PC-9 (cell line): Measurements from ENCODE around the gene FCAMR. TPM values are rescaled to one million over a fixed set of nuclear protein-coding genes. Genes with fewer than 3 reads are reported as not detected.

ENCODE experiments used
- BruUV-seq: library from RNA; stranded (reverse); fragments of 400-500 nt; replicated peaks from 2 replicates; lab custom pipeline; 2021; lab: Mats Ljungman, UMichigan
- CTCF ChIA-PET: fragments of 300-600 bp; sonication (Branson Sonifier 250); formaldehyde crosslinking; loops from one replicate; lab custom pipeline; 2022; ENCODE audit warnings: antibody characterized with exemption; lab: Charles Lee
- POLR2A ChIA-PET: fragments of 300-600 bp; sonication (Branson Sonifier 250); formaldehyde crosslinking; loops from one replicate; lab custom pipeline; 2022; ENCODE audit warnings: antibody characterized with exemption; ENCODE audit not compliant: unreplicated experiment; lab: Charles Lee
- DNase-seq, 2 experiments: peaks; one replicate each; pipeline versions ENCODE4 v3.0.0 to v3.0.0-alpha.2; 2015 to 2022; ENCODE audit warnings: mixed read lengths in 1 of 2
- H2AFZ ChIP-seq: fragments of 200-600 bp; sonication (generic); 2 replicates; pipeline ENCODE4 v1.8.1; 2017; ENCODE audit warnings: antibody characterized with exemption
- H3F3A ChIP-seq: fragments of 200-600 bp; sonication (generic); 2 replicates; pipeline ENCODE4 v1.8.1; 2017; ENCODE audit warnings: antibody characterized with exemption, mild to moderate bottlenecking, low read depth; ENCODE audit not compliant: insufficient read depth
- H3K27ac ChIP-seq: fragments of 200-600 bp; sonication (generic); 2 replicates; pipeline ENCODE4 v1.6.1; 2016; ENCODE audit warnings: mixed run types
- H3K27me3 ChIP-seq: fragments of 200-600 bp; sonication (generic); 2 replicates; pipeline ENCODE4 v1.6.1; 2016; ENCODE audit warnings: low read depth, mixed run types; ENCODE audit not compliant: insufficient read depth
- H3K36me3 ChIP-seq: fragments of 200-600 bp; sonication (generic); 2 replicates; pipeline ENCODE4 v1.6.1; 2016; ENCODE audit warnings: low read depth, mixed run types
- H3K4me1 ChIP-seq: fragments of 200-600 bp; sonication (generic); replicated peaks from 2 replicates; pipeline ENCODE4 v1.6.1; 2016; ENCODE audit warnings: mixed run types; ENCODE audit not compliant: insufficient read depth
- H3K4me2 ChIP-seq: fragments of 200-600 bp; sonication (generic); 2 replicates; pipeline ENCODE4 v1.6.1; 2017; ENCODE audit warnings: mixed run types
- H3K4me3 ChIP-seq: fragments of 200-600 bp; sonication (generic); 2 replicates; pipeline ENCODE4 v1.6.1; 2016; ENCODE audit warnings: mixed run types
- H3K79me2 ChIP-seq: fragments of 200-600 bp; sonication (generic); 2 replicates; pipeline ENCODE4 v1.6.1; 2017; ENCODE audit warnings: low read depth, mixed run types
- H3K9me2 ChIP-seq: fragments of 200-600 bp; sonication (generic); 2 replicates; pipeline ENCODE4 v1.8.1; 2017; ENCODE audit warnings: mild to moderate bottlenecking; ENCODE audit not compliant: insufficient read depth
- H3K9me3 ChIP-seq: fragments of 200-600 bp; sonication (generic); 2 replicates; pipeline ENCODE4 v1.8.1; 2016; ENCODE audit warnings: low read depth; ENCODE audit not compliant: insufficient read depth
- H4K20me1 ChIP-seq: fragments of 200-600 bp; sonication (generic); 2 replicates; pipeline ENCODE4 v1.8.1; 2017; ENCODE audit not compliant: insufficient read depth
- EZH2 ChIP-seq: fragments of 200-600 bp; sonication (generic); IDR thresholded peaks from 2 replicates; pipeline ENCODE4 v1.8.0; 2017; ENCODE audit warnings: antibody characterized with exemption, low read depth
- intact Hi-C: fragments of 100-400 bp; cut with micrococcal nuclease; formaldehyde crosslinking; loops from one replicate; pipeline ENCODE4 v1.10.0; 2022; ENCODE audit not compliant: unreplicated experiment
- total RNA-seq: library from RNA; stranded (reverse); gene quantifications from 2 replicates; pipeline ENCODE4 v1.2.3, GENCODE V29; 2021
- TF ChIP-seq, protein P1 (sequence below): fragments of 200-600 bp; sonication (generic); conservative IDR thresholded peaks from 2 replicates; pipeline ENCODE4 v1.6.1; 2017; ENCODE audit warnings: mixed run types, antibody characterized with exemption, mild to moderate bottlenecking, moderate library complexity

FCAMR gene
- total RNA-seq, 1 experiment from 2014 or later, result not detected

DNA sequence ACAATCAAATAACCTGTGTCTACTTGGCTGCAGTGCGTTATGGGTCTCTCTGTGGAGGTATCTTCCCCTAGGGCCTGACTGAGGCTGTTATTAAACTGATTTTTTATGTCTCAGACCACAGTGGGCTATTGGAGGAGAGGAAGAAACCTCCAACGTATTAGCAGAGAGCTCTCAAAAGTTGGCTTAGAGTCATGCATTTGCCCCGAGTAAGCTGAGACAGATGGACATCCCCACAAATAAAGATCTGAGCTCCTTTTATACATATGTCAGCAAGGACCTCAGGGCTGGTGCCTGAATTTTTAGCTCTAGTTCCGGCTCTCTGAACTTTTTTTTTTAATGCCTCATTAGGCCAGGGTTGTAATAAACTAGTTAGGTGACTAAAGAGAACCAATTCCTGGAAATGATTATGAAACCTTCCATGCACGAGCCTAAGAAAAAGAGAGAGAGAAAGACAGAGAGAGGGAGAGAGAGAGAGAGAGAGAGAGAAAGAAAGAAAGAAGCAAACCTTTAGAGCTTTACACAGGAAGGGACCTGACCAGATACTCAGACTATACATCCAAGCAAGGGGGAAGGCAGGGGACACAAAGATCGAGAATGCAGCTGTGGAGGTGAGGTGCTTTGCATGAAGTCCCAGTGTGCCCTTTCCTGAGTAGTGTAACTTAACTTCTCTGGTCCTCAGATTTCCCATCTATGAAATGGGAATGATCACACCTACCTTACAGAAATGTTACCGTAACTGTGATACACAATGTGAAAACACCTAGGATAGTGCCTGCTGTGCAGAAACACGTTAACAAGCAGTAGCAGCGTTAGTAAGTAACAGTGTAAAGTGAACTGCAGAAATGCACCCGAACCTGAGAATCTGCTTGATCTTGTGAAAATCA, 15.6 kb downstream of the FCAMR start:
- no TSS peak for BruUV-seq
- Histone ChIP-seq H3K27me3 (no peaks in the 10 kb centered on the region), H4K20me1 (no peaks in the 10 kb centered on the region), H3F3A (no peaks in the 10 kb centered on the region), H3K9me3 (no peaks in the 10 kb centered on the region), H3K4me3 (no peak overlapping the region), H3K36me3 (no peaks in the 10 kb centered on the region), H3K9me2 (no peaks in the 10 kb centered on the region), H3K27ac (peak overlapping the region; percentile 64), H2AFZ (no peak overlapping the region), H3K4me1 (peaks cover 30% of the 10 kb centered on the region), H3K79me2 (no peaks in the 10 kb centered on the region), H3K4me2 (peak overlapping the region; percentile 56)
- POLR2A ChIA-PET, result interaction anchor here (0.8 to 1.0 kb wide), 2 partner anchors 11 to 78 kb away, joined by 3 to 18 read pairs; partner anchors contain the start of gene C1orf116
- CTCF ChIA-PET, result interaction anchor here (0.7 kb wide), 1 partner anchor 11 kb away, joined by 4 read pairs; no protein-coding TSS in a partner anchor
- intact Hi-C loops, result no loop called here
- peak in 1 of 2 experiments; percentile 72 for DNase-seq
- no peak for TF ChIP-seq EZH2
- TF ChIP-seq, protein P1, sequence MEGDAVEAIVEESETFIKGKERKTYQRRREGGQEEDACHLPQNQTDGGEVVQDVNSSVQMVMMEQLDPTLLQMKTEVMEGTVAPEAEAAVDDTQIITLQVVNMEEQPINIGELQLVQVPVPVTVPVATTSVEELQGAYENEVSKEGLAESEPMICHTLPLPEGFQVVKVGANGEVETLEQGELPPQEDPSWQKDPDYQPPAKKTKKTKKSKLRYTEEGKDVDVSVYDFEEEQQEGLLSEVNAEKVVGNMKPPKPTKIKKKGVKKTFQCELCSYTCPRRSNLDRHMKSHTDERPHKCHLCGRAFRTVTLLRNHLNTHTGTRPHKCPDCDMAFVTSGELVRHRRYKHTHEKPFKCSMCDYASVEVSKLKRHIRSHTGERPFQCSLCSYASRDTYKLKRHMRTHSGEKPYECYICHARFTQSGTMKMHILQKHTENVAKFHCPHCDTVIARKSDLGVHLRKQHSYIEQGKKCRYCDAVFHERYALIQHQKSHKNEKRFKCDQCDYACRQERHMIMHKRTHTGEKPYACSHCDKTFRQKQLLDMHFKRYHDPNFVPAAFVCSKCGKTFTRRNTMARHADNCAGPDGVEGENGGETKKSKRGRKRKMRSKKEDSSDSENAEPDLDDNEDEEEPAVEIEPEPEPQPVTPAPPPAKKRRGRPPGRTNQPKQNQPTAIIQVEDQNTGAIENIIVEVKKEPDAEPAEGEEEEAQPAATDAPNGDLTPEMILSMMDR, result peak; percentile 28; the same call in 1 of the 2 replicates

DNA sequence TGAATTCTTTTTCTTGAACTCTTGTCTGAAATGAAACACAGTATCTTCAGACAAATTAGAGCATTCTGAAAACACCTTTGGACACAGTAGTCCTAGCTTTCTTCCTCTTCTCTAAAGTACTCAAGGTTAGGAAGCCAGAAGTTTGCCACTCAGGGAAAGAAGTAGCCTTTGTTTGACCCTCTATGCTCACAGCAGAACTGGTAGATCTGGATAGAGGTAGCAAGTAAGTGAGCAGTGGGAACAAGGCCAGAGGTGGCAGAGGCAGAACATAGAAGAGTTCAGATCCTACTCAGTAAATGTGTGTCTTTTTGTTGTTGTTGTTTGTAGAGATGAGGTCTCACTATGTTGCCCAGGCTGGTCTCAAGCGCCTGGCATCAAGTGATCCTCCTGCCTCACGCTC, 16.6 kb downstream of the FCAMR start:
- Histone ChIP-seq H4K20me1 (no peaks in the 10 kb centered on the region), H3K79me2 (no peaks in the 10 kb centered on the region), H3K36me3 (no peaks in the 10 kb centered on the region), H3K4me2 (peak overlapping the region; percentile 56), H3K4me1 (peaks cover 30% of the 10 kb centered on the region), H3K4me3 (no peak overlapping the region), H3K9me2 (no peaks in the 10 kb centered on the region), H2AFZ (no peak overlapping the region), H3K9me3 (no peaks in the 10 kb centered on the region), H3F3A (no peaks in the 10 kb centered on the region), H3K27ac (peak overlapping the region; percentile 64), H3K27me3 (no peaks in the 10 kb centered on the region)
- CTCF ChIA-PET, result interaction anchor here (0.6 kb wide), 1 partner anchor 228 kb away, joined by 5 read pairs; no protein-coding TSS in a partner anchor
- DNase-seq, result peak in 1 of 2 experiments; percentile 78
- TF ChIP-seq, protein P1, result no peak
- no peak for TF ChIP-seq EZH2
- BruUV-seq, result no TSS peak
- intact Hi-C loops, result no loop called here
- POLR2A ChIA-PET, result interaction anchor here (1.0 kb wide), 1 partner anchor 79 kb away, joined by 18 read pairs; the partner anchor contains the start of gene C1orf116

DNA sequence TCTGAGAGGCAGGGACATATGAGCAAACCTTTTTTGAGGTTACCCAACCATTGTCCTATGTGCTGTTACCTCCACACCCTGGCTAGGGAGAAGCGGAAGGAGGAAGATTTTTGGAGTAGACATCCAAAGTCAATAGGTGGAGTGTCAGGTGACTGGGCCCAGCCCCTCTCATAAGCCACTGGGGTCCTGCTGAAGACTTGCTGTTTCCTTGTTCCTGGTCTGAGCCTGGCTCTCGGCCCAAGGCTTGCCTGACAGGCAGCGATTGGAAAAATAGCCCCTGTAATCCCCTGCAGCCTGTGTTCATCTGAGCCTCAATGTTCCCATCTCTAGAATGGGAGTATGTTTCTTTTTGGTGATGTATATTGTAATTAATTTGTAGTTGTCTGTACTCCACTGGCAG, 17.1 kb downstream of the FCAMR start:
- H3K27ac ChIP-seq, result peak overlapping the region; percentile 64
- no peaks in the 10 kb centered on the region for H3F3A ChIP-seq
- DNase-seq, result no peak
- H3K36me3 ChIP-seq, result no peaks in the 10 kb centered on the region
- no peaks in the 10 kb centered on the region for H3K9me2 ChIP-seq
- no peaks in the 10 kb centered on the region for H3K9me3 ChIP-seq
- H3K4me1 ChIP-seq, result peaks cover 30% of the 10 kb centered on the region
- no peak overlapping the region for H2AFZ ChIP-seq
- POLR2A ChIA-PET, result no interaction called here
- no peaks in the 10 kb centered on the region for H4K20me1 ChIP-seq
- BruUV-seq, result no TSS peak
- H3K4me3 ChIP-seq, result no peak overlapping the region
- intact Hi-C loops, result no loop called here
- TF ChIP-seq, protein P1, result no peak
- no peak for TF ChIP-seq EZH2
- no peaks in the 10 kb centered on the region for H3K79me2 ChIP-seq
- CTCF ChIA-PET, result no interaction called here
- H3K27me3 ChIP-seq, result no peaks in the 10 kb centered on the region
- peak overlapping the region; percentile 56 for H3K4me2 ChIP-seq
